Measurements from ENCODE around the gene C1QTNF8.
A peak's percentile ranks its signal among the peaks of the same experiment; 100 is the strongest.

The C1QTNF8 gene

DNA sequence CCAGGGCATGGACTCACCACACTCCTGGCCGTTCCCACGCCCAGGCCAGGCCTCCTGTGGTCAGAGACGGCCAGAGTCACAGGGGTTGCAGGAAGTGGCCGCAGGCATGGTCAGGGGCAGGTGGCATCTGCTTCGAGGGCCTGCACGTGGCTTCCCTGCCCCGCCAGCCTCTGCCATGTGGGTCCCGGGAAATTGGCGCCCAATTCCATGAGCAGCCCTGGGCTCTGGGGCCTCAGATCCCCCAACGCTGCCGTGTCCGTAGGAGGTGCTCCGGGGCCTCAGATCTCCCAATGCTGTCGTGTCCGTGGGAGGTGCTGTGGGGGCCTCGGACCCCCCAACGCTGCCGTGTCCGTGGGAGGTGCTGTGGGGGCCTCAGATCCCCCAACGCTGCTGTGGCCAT lies 33.1 kb downstream of the C1QTNF8 start:
- ChIA-PET POLR2A (no interaction called here), CTCF (no interaction called here)
- no peak overlapping the region for H3K27ac ChIP-seq (ENCODE audit: extremely low read depth, low read depth, low read length)
- TF ChIP-seq ZFHX2 (tag by site-specific recombination; conservative IDR thresholded peaks at IDR 0.05) (peak; percentile 23; the same call in 1 of the 2 replicates), ZBTB21 (tag by site-specific recombination; IDR thresholded peaks at IDR 0.05) (no peak), SETDB1 (IDR thresholded peaks at IDR 0.05; ENCODE audit: insufficient read length, low read length) (no peak)
- no peak overlapping the region for H3K4me3 ChIP-seq (ENCODE audit: low read depth, low read length)
- no peaks in the 10 kb centered on the region for H3K9me3 ChIP-seq (ENCODE audit: control insufficient read depth, insufficient read depth, low read depth, low read length)
- H3K4me1 ChIP-seq (ENCODE audit: control insufficient read depth, insufficient read depth, low read length) = no peaks in the 10 kb centered on the region
- no peaks in the 10 kb centered on the region for H3K36me3 ChIP-seq (ENCODE audit: control insufficient read depth in 2 of 2, insufficient read depth in 1 of 2, low read length in 2 of 2)

DNA sequence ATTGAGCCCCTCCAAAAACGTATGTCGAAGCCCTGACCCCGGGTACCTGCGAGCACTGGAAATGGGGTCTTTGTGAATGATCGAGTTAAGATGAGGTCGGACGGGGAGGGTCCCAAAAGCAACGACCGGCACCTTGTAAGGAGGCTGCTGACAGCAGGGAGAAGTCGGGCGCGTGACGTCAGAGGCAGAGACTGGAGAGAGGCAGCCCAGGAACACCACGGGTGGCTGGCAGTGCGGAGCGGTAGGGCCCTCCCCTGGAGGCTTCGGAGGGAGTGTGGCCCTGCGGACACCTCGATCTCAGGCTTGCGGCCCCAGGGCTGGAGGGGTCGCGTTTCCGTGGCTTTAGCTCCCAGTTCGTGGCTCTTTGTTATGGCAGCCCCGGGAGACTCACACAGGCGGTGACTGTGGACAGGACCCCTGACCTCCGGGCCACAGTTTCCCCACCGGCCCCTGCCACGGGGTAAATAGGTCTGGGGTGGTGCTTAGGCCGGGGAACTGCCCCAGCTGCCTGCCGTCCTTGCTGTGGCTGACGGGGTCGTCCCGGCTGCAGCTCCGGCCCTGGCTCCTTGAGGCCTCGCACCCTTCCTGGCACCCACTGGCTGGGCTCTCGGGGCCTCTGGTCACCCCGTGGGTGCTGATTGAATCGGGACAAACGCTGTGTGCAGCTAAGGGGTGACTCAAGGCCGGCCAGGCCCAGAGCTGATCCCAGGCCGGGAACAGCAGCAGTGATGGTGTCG lies 34.1 kb downstream of the C1QTNF8 start:
- no peak for TF ChIP-seq ZNF423 (tag by site-specific recombination; IDR thresholded peaks at IDR 0.05)
- no peak for TF ChIP-seq ZNF510 (tag by site-specific recombination; IDR thresholded peaks at IDR 0.05; ENCODE audit: insufficient replicate concordance)
- no peak for TF ChIP-seq ZNF626 (tag by site-specific recombination; IDR thresholded peaks at IDR 0.05)
- no peak for TF ChIP-seq SCRT2 (tag by site-specific recombination; IDR thresholded peaks at IDR 0.05)
- peak; percentile 27; the same call in 1 of the 2 replicates for TF ChIP-seq ZNF600 (tag by site-specific recombination; IDR thresholded peaks at IDR 0.05)
- TF ChIP-seq GFI1B (tag by site-specific recombination; IDR thresholded peaks at IDR 0.05) = no peak
- TF ChIP-seq ZNF560 (tag by site-specific recombination; IDR thresholded peaks at IDR 0.05; ENCODE audit: borderline replicate concordance) = no peak
- Histone ChIP-seq H3K4me3 (ENCODE audit: low read depth, low read length) (no peak overlapping the region), H3K4me1 (ENCODE audit: control insufficient read depth, insufficient read depth, low read length) (peaks cover 1% of the 10 kb centered on the region; the same call in 1 of the 2 replicates), H3K27ac (ENCODE audit: extremely low read depth, low read depth, low read length) (no peak overlapping the region), H3K9me3 (ENCODE audit: control insufficient read depth, insufficient read depth, low read depth, low read length) (no peaks in the 10 kb centered on the region), H3K36me3 (ENCODE audit: control insufficient read depth in 2 of 2, insufficient read depth in 1 of 2, low read length in 2 of 2) (no peaks in the 10 kb centered on the region)
- ChIA-PET CTCF (interaction anchor here (0.6 to 0.7 kb wide), 3 partner anchors 38 to 1093 kb away, joined by 3 to 5 read pairs (median 3); no protein-coding TSS in a partner anchor), POLR2A (no interaction called here)

DNA sequence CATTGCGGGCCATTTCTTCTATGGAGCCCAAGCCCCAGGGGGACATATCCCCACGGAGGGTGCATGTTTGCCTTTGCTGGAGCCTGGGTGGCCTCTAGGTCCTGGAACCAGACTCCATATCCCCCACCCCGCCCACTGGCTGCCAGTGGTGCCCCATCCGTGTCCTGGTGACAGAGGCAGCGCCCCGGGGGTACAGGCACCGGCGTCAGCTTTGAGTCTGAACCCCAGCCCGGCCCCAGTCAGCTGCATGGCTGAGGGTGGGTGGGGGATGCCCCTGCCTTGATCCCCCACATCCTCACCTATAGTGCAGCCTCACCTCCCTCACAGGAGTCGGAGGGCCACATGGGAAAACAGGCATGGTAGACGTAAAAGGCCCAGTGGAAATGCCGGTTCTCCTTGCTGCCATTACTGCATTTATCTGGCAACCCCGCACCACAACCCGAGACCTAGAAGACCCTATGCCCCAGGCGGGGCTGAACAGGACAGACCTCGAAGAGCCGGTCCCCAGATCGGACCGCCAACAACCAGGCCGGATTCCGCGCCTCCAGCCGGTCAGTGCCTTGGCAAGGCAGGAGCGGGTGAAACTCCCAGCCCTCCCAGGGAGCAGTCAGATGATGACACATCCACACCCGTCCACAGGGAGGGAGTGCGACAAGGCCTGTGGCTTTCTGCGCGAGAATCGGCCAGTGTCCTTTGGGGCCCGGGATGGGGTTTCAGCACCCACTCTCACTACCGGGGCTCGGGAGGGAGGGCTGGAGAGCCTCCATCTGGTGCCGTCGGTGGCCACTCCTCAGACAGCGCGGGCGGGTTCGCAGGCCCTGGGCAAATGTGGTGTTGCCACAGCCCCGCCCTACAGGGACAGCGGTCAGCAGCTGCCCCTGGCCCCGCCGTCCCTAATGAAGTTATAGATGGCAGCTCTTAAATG lies 35.4 kb downstream of the C1QTNF8 start:
- TF ChIP-seq ZNF558 (tag by site-specific recombination; IDR thresholded peaks at IDR 0.05) = no peak
- no peak for TF ChIP-seq GFI1B (tag by site-specific recombination; IDR thresholded peaks at IDR 0.05)
- Histone ChIP-seq H3K27ac (ENCODE audit: extremely low read depth, low read depth, low read length) (no peak overlapping the region), H3K4me1 (ENCODE audit: control insufficient read depth, insufficient read depth, low read length) (peaks cover 2% of the 10 kb centered on the region; the same call in 1 of the 2 replicates), H3K9me3 (ENCODE audit: control insufficient read depth, insufficient read depth, low read depth, low read length) (no peaks in the 10 kb centered on the region), H3K4me3 (ENCODE audit: low read depth, low read length) (no peak overlapping the region), H3K36me3 (ENCODE audit: control insufficient read depth in 2 of 2, insufficient read depth in 1 of 2, low read length in 2 of 2) (no peaks in the 10 kb centered on the region)
- CTCF ChIA-PET = interaction anchor here (0.7 kb wide), 3 partner anchors 18 to 43 kb away, joined by 3 to 5 read pairs (median 3); no protein-coding TSS in a partner anchor
- POLR2A ChIA-PET = interaction anchor here (0.6 kb wide), 1 partner anchor 86 kb away, joined by 7 read pairs; no protein-coding TSS in a partner anchor

DNA sequence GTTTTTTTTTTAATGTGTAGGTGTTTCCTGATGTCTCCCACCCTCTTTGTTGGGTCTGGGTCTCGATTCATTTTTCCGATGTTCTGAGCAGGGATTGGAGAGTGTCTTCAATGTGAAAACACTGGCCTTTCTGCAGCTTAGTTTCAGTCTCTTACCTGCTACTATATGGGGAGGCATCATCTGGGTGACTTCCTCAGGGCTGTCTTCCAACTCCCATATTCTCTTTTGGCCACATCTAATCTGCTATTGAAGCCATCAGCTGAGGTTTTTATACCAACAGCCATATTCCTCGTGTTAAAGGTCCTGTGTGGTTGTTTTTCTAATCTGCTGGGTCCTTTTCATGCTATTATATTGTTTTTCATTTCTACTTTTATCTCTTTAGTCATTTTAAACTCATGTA lies 36.7 kb downstream of the C1QTNF8 start:
- TF ChIP-seq ZBTB17 (tag by site-specific recombination; IDR thresholded peaks at IDR 0.05) = 0 out of 2 replicates have a peak, but pooled peaks have one; percentile 18
- no peak for TF ChIP-seq GLIS2 (tag by site-specific recombination; IDR thresholded peaks at IDR 0.05)
- Histone ChIP-seq H3K4me1 (ENCODE audit: control insufficient read depth, insufficient read depth, low read length) (peaks cover 2% of the 10 kb centered on the region; the same call in 1 of the 2 replicates), H3K36me3 (ENCODE audit: control insufficient read depth in 2 of 2, insufficient read depth in 1 of 2, low read length in 2 of 2) (no peaks in the 10 kb centered on the region), H3K27ac (ENCODE audit: extremely low read depth, low read depth, low read length) (no peak overlapping the region), H3K9me3 (ENCODE audit: control insufficient read depth, insufficient read depth, low read depth, low read length) (no peaks in the 10 kb centered on the region), H3K4me3 (ENCODE audit: low read depth, low read length) (no peak overlapping the region)
- ChIA-PET POLR2A (no interaction called here), CTCF (interaction anchor here (0.6 to 4.3 kb wide), 6 partner anchors 9 to 347 kb away, joined by 3 to 28 read pairs (median 6); no protein-coding TSS in a partner anchor)
